GM18909 (cell line): ENCODE data around the gene USP15.

Source experiments
- ATAC-seq: cut with Tn5 transposase; IDR thresholded peaks from one replicate; pipeline ENCODE4 v1.9.1; 2021; ENCODE audit warnings: mild to moderate bottlenecking; ENCODE audit not compliant: unreplicated experiment, poor library complexity

Gene USP15

DNA sequence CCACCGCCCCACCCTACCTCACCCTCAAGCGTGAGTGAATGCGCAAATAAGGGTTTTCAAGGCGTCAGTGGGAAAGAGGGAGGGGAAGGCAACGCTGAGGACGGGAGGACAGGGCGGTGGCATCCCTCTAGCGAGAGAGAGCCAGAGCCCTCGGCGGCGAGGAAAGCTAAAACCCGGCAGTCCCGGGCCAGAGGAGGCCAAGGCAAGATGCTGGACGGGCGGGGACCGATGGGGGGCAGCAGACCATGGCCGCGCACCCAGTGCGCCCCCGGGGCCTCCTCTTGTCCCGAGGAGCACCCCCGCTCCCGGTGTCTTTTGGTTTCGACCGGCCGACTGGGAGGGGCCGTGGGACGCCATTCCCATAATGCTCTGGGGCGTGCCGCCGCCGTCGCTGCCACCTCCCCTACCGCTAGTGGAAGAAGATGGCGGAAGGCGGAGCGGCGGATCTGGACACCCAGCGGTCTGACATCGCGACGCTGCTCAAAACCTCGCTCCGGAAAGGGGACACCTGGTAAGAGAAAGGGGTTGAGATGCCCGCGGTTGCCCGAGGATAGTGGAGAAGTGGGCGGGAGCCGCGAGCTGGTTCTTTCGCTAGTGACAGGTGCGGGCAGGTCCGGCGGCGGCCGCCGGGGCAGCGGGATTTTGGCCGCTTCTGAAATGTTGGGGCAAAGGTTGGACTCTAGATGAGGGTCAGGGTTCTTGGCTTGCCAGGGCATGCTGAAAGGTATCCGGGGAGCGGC is at the start of gene USP15:
Gene USP15, plus strand, starts transcription at position 412 of the 740 bp plus-strand sequence. Its CDS starts 11 bp downstream, at position 423.
- peak; percentile 81 for ATAC-seq

DNA sequence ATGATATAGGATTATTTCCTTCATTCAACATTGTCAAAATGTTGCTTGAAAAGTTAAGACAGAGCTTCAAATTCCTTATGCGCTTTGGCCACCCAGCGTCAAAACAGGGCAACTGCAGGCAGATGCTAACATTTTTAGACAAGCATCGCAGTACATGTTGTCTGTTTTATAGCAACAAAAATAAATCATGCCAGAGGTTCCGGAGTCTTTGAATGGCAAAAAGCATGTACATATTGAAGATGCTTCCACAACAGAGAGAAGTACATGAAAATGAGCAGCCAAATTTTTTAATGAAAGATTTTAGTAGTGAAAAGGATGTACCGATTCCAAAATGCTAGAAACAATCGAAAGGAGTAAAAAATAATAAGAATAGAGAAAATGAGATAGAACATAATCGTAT is 49.8 kb upstream of the USP15 start:
- peak; percentile 83 for ATAC-seq

DNA sequence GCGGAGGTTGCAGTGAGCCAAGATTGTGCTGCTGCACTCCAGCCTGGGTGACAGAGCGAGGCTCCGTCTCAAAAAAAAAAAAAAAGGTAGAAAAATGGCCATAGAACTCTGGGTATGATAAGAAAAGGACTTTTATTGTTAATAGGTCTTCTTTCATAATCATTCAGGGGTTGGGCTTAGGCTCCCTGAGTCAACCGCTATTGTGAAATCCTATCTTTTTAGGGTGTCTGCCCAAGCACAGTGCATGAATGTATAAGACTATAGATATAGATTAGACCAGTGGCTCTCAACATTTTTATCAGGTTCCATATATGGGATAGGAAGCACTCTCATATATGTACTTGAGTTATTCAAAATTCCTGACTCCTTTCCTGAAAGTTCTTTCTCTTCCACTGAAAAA is 48.7 kb upstream of the USP15 start:
- ATAC-seq = no peak

DNA sequence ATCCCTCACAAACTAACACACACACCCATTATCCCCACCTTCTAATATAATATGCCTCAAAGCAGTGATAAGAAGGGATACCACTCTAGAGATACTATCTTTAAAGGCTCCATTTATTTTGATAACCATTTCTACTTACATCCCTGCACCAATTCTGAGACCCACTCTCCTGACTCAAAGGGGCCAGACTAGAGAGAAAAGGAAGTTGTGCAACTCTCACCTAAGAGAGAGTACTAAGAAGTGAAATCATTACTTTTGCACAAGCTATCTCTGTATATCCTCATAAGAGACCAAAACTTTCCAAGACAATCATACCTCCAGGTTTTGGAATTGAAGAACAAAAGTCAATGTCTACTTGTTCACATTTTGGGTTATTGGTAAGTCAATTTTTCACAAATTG is 45.4 kb upstream of the USP15 start:
- no peak for ATAC-seq

GRCh38 chr12:62215506-62215905 is 44.7 kb upstream of the USP15 start:
- no peak for ATAC-seq

DNA sequence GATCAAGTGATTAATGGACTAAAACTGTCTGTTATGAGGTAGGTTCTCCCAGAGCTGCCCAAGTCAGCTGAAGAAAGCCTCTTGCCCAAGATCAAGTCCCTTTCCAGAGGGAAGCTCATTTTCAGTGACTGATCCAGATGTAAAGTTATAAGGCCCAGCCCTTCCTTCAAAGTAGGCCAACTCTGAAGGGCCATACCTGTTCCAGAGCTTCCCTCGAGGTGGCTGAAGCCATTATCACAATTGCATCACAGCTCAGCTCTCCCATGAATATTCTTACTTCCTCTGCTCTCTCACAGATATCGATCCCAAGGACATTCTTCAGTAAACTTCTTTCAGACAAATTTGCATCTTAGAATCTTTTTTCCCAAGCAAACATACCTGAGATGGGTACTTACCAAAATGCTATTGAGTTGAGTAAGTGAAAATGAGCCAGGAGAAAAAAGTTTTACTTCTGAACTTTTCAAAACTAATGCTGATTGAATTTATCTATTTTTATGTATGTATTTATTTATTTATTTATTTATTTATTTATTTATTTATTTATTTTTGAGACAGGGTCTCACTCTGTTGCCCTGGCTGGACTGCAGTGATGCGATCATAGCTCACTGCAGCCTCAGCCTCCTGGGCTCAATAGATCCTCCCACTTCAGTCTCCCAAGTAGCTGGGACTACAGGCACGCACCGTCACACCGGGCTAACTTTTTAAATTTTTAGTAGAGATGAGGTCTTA is 42.6 kb upstream of the USP15 start:
- ATAC-seq = no peak

DNA sequence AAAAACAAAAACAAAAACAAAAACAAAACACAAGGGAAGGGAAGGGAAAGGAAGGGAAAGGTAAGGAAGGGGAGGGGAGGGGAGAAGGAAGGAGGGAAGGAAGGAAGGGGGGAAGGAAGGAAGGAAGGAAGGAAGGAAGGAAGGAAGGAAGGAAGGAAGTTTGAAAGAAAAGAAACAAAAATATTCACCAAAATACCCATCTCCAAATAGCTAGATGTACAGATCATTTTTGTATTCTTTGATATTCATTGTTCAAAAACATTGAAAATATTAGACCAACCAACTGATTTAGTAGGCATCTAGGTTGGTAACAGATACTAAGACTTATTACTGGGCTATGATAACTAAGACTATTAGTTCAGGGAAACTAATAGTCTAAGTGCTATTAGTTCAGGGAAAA is 39.1 kb upstream of the USP15 start:
- ATAC-seq = no peak

DNA sequence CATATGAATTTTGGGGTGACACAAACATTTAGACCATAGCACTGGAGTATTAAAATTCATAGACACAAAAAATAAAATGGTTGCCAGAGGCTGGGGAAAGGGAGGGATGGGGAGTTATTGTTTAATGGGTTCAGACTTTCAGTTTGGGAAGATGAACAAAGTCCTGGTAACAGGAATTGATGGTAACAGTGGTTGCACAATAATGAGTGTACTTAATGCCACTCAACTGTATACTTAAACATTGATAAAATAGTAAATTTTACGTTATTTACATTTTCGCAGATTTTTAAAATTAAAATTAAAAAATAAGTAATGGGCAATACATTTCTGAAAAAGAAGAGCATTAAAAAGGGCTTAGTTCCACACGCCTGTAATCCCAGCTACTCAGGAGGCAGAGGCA is 35.6 kb upstream of the USP15 start:
- ATAC-seq = no peak

DNA sequence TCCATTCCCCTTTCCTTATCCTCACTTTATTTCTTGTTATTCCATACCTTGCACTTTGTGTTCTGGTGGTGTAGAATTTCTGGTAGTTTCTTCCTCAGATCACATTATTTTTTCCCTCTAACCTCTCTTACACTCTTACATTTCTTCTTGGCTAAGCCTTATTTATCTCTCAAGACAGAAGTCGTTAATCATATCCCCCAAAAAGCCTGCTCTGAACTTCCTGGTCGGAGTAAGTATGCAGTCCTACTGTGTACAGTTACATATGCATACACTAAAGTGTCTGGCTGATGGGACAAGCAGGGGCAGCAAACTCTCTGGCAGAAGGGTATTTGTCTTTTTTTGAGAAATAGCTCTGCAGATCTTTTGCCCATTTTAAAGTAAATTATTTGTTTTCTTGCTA is 33.1 kb upstream of the USP15 start:
- ATAC-seq = no peak

DNA sequence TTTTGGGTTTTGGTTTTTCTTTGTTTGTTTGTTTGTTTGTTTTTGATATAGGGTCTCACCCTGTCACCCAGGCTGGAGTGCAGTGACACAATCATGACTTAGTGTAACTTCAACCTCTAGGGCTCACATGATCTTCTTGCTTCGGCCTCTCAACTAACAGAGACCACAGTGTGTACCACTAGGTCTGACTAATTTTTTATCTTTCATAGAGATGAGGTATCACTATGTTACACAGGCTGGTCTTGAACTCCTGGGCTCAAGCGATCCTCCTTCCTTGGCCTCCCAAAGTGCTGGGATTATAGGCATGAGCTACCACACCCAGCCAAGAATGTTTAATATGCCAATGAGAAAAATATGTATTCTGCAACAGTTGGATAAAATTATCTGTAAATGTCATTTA is 29.6 kb upstream of the USP15 start:
- no peak for ATAC-seq

GRCh38 chr12:62232143-62232729 is 28.0 kb upstream of the USP15 start:
- no peak for ATAC-seq

GRCh38 chr12:62233805-62234204 is 26.4 kb upstream of the USP15 start:
- no peak for ATAC-seq

DNA sequence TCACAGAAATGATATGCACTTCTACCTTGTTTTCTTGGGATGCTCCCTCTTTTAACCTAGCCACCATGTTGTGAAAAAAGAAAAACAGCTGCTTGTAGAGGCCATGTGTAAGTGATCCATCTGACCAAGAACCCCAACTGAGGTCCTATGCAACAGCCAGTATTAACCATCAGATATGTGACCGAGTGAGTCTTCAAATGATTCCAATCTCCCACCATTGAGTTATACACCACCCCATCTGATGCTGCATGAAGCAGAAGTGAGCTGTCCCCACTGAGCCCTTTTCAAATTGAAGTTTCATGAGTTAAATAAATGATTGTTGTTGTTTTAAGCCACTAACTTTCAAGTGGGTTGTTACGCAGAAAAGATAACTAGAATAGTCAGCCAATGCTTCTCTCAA is 20.6 kb upstream of the USP15 start:
- no peak for ATAC-seq

DNA sequence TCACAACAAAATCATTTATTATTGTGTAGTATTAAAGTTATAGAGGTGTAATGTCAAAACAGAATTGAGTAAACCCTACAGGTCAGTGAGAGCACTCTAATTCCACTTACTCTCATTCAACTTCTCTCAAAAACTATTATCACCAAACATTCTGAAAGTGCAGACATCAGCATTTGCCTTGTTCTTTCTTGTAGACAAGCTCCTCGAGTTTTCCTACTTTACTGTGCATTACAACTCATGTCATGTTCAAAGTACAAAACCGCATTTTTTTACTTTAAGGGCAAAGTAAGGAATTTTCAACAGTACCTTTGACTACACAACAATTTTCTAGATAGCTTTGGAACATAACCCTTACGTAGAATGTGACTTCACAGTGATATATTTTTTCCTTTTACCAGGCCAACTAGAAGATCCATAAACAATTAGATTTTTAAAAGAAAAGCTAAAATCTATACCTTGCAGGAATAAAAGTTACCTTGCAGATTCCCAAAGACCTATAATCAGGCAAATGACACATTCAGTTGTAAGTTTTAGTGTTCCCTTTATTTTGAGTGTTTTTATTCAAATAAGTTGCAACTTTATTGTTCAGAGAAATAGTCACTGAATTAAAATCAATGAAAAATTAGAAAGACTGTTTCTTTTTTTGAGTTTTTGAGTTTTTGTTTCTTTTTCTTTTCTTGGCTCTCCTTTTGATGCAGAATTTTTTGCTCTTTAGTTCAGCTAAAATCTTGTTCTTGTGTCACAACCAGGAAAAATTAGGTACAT is 12.7 kb upstream of the USP15 start:
- ATAC-seq = no peak

- no peak for ATAC-seq
These were observed 11.3 kb upstream of the USP15 start for GRCh38 chr12:62248873-62249272.

DNA sequence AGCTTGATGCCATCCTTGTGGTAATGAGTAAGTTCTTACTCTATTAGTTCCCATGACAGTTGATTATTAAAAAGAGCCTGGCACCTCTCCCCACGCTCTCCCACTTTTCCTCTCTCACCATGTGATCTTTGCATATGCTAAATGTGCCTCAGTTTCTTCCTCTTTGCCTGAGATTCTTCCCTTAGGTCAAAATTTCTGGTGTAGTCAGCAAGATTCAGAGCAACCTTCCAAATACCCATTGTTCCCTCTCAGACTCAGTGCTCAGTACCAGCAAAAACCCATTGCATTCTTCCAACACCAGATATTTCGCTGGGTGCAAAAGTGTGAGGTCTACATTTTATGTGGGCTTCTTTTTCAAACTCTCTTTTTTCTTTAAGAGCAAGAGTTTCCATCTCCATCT is 10.8 kb upstream of the USP15 start:
- ATAC-seq = no peak

DNA sequence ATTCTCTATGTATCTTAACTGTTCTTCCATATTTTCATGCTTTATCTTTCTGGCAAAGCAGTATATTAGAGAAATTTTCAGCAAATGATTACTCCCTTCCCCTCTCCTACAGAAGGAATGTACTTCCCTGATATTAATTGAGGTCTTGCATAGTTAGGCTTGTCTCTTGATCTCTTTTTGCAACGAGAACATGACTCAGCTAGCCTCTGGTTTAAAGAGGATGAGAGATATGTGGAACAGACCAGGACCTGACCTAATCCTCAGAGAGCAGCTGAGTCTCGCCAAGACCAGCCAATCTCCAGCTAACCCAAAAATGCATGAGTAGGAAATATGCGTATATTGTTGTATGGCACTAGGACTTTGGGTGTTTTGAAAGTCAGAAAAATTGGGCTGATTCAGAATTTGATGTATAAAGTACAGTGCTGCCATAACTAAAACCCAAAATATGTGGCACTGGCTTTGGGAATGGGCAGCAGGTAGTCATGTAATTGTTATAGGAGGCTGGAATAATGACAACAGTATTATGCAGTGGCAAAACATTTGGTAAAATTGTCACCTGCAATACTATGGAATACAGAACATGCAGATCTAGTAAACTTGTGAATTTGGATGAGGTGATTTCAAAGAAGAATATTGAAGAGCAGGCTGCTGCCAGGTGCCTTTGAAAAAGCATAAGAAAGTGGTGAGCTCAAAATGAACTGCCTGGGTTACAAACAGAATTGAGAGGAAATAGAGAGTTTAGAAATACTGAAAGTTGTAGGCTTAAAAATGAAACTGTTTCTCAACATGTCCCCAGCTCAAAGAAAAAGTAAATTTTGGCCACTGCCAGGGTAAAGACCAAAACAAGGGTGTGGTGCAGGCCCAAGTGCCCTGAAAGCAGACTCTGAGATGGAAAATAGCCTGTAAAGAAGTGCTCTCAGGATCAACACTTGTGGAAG is 9.3 kb upstream of the USP15 start:
- ATAC-seq = peak; percentile 95

DNA sequence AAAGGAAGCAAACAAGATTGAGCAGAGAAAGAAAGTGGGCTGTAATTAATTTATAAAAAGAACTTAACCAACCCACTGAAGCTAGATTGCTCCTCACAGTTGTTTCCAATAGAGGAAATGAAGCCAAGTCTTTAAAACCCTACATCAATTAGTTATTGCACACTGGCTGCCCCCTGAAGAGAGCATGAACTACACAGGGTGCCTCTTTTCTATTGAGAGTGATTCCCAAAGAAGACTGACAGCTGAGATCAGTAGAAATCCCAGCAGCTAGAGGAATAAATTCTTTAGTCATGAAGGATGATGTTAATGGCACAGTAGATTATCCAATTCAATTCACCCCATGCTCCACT is 8.6 kb upstream of the USP15 start:
- peak; percentile 49 for ATAC-seq

- no peak for ATAC-seq
These were observed 7.6 kb upstream of the USP15 start for GRCh38 chr12:62252576-62252975.

- ATAC-seq = no peak
These were observed 5.2 kb upstream of the USP15 start for GRCh38 chr12:62254967-62255366.
